DOHH2 (cell line): ENCODE data around the gene DFFA.

Source experiments
- H3F3A ChIP-seq: fragments of 200-600 bp; sonication (generic), shearing (Covaris generic); 2 replicates; pipeline ENCODE4 v1.6.0; 2016; ENCODE audit warnings: antibody characterized with exemption, mild to moderate bottlenecking; ENCODE audit not compliant: control insufficient read depth, insufficient read depth
- H3K27ac ChIP-seq: fragments of 200-600 bp; sonication (generic); 2 replicates; pipeline ENCODE4 v1.5.1; 2014; ENCODE audit warnings: low read depth, mild to moderate bottlenecking, low read length, moderate library complexity
- H3K27me3 ChIP-seq: fragments of 200-600 bp; sonication (generic); 2 replicates; pipeline ENCODE4 v1.6.1; 2014; ENCODE audit warnings: mild to moderate bottlenecking, low read length, mixed read lengths; ENCODE audit not compliant: control insufficient read depth
- H3K36me3 ChIP-seq: fragments of 200-600 bp; sonication (generic); 2 replicates; pipeline ENCODE4 v1.6.1; 2014; ENCODE audit warnings: mild to moderate bottlenecking, low read length, moderate library complexity, mixed read lengths; ENCODE audit not compliant: control insufficient read depth
- H3K4me1 ChIP-seq: fragments of 200-600 bp; sonication (generic); 2 replicates; pipeline ENCODE4 v1.6.1; 2014; ENCODE audit warnings: mild to moderate bottlenecking, low read length, mixed read lengths; ENCODE audit not compliant: control insufficient read depth
- H3K4me2 ChIP-seq: fragments of 200-600 bp; sonication (generic); 2 replicates; pipeline ENCODE4 v1.6.0; 2014; ENCODE audit warnings: mild to moderate bottlenecking, low read length, moderate library complexity
- H3K4me3 ChIP-seq: fragments of 200-600 bp; sonication (generic); 2 replicates; pipeline ENCODE4 v1.5.1; 2014; ENCODE audit warnings: mild to moderate bottlenecking, low read length, mixed read lengths
- H3K79me2 ChIP-seq: fragments of 200-600 bp; sonication (generic); 2 replicates; pipeline ENCODE4 v1.6.1; 2014; ENCODE audit warnings: mild to moderate bottlenecking, low read length, mixed read lengths; ENCODE audit not compliant: control insufficient read depth
- H3K9me2 ChIP-seq: fragments of 200-600 bp; sonication (generic); replicated peaks from 2 replicates; pipeline ENCODE4 v1.6.1; 2014; ENCODE audit warnings: mild to moderate bottlenecking, low read length, mixed read lengths; ENCODE audit not compliant: control insufficient read depth
- H3K9me3 ChIP-seq: fragments of 200-600 bp; sonication (generic); 2 replicates; pipeline ENCODE4 v1.6.1; 2014; ENCODE audit warnings: antibody characterized with exemption, low read length, mixed read lengths; ENCODE audit not compliant: control insufficient read depth, insufficient read depth
- H4K20me1 ChIP-seq: fragments of 200-600 bp; sonication (generic); 2 replicates; pipeline ENCODE4 v1.6.0; 2014; ENCODE audit warnings: low read depth, mild to moderate bottlenecking, antibody characterized with exemption, low read length, moderate library complexity; ENCODE audit not compliant: control insufficient read depth, insufficient read depth
- CTCF ChIP-seq: fragments of 200-600 bp; sonication (generic); IDR thresholded peaks from one replicate; pipeline ENCODE4 v1.5.1; 2014; ENCODE audit warnings: antibody characterized with exemption, mild to moderate bottlenecking, low read depth, low read length; ENCODE audit not compliant: poor library complexity, severe bottlenecking
- EZH2phosphoT487 ChIP-seq: fragments of 200-600 bp; sonication (generic); IDR thresholded peaks from 2 replicates; pipeline ENCODE4 v1.6.1; 2017; ENCODE audit warnings: borderline replicate concordance, mild to moderate bottlenecking, antibody characterized with exemption, low read length, moderate library complexity, mixed read lengths

The DFFA gene

GRCh38 chr1:10434590-10434989 lies 37.7 kb downstream of the DFFA start:
- H3K4me2 ChIP-seq = no peak overlapping the region
- TF ChIP-seq CTCF = no peak
- TF ChIP-seq EZH2phosphoT487 = no peak
- H3K79me2 ChIP-seq = peaks cover 30% of the 10 kb centered on the region
- no peak overlapping the region for H3K27ac ChIP-seq
- no peaks in the 10 kb centered on the region for H3K9me3 ChIP-seq
- peaks cover 32% of the 10 kb centered on the region for H3K4me1 ChIP-seq
- H3F3A ChIP-seq = no peaks in the 10 kb centered on the region
- H3K27me3 ChIP-seq = no peaks in the 10 kb centered on the region
- peaks cover 23% of the 10 kb centered on the region for H3K36me3 ChIP-seq
- H4K20me1 ChIP-seq = no peaks in the 10 kb centered on the region
- no peak overlapping the region for H3K4me3 ChIP-seq
- no peaks in the 10 kb centered on the region for H3K9me2 ChIP-seq

- TF ChIP-seq CTCF (no peak), EZH2phosphoT487 (no peak)
- H4K20me1 ChIP-seq = no peaks in the 10 kb centered on the region
- no peaks in the 10 kb centered on the region for H3K27me3 ChIP-seq
- peak overlapping the region; percentile 94 for H3K4me2 ChIP-seq
- no peaks in the 10 kb centered on the region for H3F3A ChIP-seq
- no peaks in the 10 kb centered on the region for H3K9me3 ChIP-seq
- peaks cover 39% of the 10 kb centered on the region for H3K4me1 ChIP-seq
- H3K36me3 ChIP-seq = peaks cover 23% of the 10 kb centered on the region
- H3K4me3 ChIP-seq = no peak overlapping the region
- H3K9me2 ChIP-seq = no peaks in the 10 kb centered on the region
- no peak overlapping the region for H3K27ac ChIP-seq
- peaks cover 36% of the 10 kb centered on the region for H3K79me2 ChIP-seq
Observed at GRCh38 chr1:10433790-10434189, 38.5 kb downstream of the DFFA start.

GRCh38 chr1:10432910-10433700 lies 39.2 kb downstream of the DFFA start:
- peaks cover 23% of the 10 kb centered on the region for H3K36me3 ChIP-seq
- H3K9me2 ChIP-seq = no peaks in the 10 kb centered on the region
- H3K4me1 ChIP-seq = peaks cover 44% of the 10 kb centered on the region
- H3K27me3 ChIP-seq = no peaks in the 10 kb centered on the region
- H3K4me3 ChIP-seq = no peak overlapping the region
- H3K9me3 ChIP-seq = no peaks in the 10 kb centered on the region
- H4K20me1 ChIP-seq = no peaks in the 10 kb centered on the region
- no peak for TF ChIP-seq CTCF
- no peak for TF ChIP-seq EZH2phosphoT487
- H3K4me2 ChIP-seq = peak overlapping the region; percentile 94
- no peaks in the 10 kb centered on the region for H3F3A ChIP-seq
- H3K79me2 ChIP-seq = peaks cover 33% of the 10 kb centered on the region
- no peak overlapping the region for H3K27ac ChIP-seq
